Activated CD4-positive, alpha-beta T cell treated with anti-CD3 and anti-CD28 coated beads, Interleukin-2, amount 50 U/mL, for 48 hours (primary cell): ENCODE data around the gene HNRNPR.
A peak's percentile ranks its signal among the peaks of the same experiment; 100 is the strongest.

Experiments used
- DNase-seq, 2 experiments: peaks; one replicate each; pipeline ENCODE4 v3.0.0-alpha.2; 2020

The HNRNPR gene

DNA sequence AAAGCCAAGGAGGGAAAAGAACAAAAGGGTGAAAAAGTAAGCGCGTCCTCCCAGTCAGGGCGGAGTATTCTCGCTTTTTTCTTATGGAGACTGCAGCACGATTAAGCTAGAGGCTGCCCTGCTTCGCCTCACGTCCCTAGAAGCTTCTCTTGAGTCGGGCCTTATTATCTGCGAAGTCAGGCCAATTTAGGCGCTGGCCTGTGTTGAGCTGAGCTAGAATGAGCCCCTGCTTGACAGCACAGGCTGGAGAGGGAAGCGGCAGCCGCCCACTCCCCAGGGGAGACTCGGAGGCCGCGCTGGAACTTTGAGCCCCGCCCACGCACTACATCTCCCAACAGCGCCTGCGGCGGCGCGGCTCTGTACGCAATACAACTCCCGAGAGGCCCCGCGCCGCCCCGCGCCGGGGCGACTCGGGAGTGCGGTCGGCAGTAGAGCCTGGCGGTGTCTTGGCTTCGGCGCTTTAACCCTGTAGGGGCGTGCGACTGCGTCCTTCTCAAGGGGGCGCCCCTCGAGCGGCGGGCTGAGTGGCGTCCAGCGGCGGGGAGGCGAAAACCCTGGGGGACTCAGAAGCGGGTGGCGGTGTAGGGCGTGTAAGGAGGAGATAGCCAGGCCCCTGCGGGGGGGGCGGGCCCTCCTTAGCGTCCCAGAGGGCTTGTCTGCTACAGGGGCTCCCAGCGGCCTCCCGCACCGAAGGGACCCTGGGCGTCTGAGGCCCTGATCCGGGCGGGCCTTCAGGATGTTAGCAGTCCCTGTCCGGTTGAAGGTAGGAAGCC lies 24.7 kb upstream of the HNRNPR start:
- peak; percentile 85 to 91 for DNase-seq

DNA sequence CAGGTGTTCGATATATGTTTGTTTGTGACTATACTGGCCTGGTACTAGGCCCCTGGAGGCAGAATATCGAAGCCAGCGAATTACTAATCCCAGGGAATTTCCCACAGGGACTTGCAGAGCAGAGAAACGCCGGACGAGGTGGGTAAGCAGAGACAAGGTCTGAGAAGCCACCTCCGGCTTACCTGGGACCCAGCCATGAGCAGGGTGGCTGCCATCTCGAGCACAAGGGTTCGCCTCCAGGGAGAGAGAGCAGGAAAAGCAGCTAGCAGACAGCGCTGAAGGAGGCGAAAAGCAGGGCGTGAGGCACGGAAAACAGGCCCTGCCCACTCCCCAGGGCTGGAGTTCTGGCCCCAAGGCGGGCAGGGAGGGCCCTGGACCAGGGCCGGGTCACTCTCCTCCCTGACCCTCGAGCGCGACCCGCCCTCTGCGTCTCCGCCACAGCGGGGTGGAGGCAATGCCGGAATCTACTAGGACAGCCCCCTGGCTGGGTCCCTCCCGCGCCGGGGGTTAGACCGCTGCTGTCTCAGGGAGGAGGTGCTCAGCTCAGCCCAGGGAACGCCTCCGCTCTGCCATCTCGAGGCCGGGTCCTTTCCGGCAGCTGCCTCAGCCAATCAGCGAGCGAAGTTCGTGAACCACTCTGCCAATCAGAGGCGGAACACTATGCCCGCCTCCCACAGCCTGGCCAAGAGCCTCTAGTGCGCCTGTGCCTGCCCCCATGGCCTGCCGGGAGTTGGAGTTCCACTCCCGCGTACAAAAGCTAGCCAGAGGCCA lies 23.9 kb upstream of the HNRNPR start:
- peak; percentile 97 to 98 for DNase-seq

DNA sequence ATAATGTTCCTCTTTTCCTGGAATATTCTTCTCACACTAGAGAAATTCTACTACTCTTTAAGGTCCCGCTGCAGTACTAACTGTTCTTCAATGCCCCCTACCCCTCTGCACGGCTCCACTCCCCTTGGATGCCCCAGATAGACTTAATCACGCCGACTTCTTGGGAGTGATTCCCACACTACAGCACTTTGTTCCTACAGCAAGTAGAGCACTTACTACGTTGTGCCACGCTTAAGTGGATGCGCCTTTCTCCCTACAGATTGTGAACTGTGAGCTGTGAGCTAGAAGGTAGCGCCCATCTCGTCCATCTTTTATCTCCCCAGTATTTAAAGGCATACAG lies 23.3 kb upstream of the HNRNPR start:
- no peak for DNase-seq

DNA sequence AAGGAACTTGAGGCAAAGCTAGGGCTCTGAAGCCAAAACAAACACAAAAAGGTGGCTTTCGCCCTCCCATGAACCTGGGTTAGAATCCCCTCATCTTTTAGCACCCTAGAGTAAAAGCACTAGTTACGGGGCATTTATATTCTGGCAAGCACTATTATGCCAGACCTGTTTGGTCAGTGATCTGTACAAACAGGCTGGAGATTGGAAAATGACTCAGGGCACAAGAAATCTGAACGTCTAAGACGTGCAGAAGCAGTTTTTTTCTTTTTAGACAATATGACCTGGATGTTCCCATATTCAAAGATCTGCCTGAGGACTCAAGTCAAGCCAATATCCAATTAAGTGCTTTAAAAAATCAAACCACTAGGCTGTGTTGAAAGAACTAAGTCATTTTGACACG lies 22.5 kb upstream of the HNRNPR start:
- DNase-seq, result no peak

DNA sequence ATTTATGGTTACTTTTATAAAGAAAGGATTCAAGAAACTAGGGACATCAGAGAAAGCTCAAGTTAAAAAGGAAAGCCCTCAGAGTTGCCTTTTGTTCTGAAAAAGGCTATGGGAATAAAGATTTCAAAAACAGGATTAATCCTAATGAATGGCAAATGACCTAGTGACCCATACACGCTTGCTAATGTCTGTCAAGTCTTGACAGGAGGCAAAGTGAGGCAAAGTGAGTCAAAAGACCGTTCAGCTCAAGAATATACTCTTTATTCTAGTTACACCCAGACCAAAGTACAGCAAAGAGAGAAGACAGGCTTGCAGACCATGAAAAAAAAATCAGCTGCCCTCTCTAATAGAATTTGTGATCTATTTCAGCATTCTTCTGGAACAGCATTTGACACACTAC lies 22.1 kb upstream of the HNRNPR start:
- DNase-seq, result no peak

DNA sequence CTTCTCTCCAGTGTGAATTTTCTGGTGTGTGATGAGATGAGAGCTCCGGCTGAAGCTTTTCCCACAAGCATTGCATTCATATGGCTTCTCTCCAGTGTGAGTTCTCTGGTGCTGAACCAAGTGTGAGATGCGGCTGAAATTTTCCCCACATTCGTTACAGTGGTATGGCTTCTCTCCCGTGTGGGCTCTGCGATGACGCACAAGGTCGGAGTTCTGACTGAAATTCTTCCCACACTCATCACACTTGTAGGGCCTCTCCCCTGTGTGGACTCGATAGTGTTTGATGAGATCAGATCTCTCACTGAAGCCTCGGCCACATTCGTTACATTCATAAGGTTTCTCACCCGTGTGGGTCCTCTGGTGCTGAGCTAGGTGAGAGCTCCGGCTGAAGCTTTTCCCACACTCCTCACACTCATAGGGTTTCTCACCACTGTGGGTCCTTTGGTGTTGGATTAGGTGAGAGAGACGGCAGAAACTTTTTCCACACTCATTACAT lies 18.2 kb upstream of the HNRNPR start:
- peak in 1 of 2 experiments; percentile 11 for DNase-seq

DNA sequence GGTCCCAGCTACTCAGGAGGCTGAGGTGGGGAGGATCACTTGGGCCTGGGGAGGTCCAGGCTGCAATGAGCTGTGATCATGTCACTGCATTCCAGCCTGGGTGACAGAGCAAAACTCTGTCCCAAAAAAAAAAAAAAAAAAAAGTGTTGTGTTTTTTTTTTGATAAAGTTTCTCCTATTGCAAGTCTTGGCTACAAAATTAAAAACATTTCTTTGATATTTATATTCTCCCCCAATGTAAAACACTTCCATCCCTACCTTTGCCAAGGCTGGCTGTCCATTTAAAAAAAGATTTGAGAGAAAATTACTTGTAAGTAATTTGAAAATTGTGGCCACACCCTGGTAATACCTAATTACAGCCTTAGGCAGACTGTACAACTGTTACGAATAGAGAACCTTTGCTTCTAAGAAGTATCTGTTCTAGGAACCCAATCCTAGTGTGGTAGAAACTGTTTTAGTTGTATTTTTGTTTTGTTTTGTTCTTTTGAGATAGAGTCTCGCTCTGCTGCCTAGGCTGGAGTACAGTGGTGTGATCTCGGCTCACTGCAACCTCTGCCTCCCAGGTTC lies 14.3 kb upstream of the HNRNPR start:
- DNase-seq, result no peak

DNA sequence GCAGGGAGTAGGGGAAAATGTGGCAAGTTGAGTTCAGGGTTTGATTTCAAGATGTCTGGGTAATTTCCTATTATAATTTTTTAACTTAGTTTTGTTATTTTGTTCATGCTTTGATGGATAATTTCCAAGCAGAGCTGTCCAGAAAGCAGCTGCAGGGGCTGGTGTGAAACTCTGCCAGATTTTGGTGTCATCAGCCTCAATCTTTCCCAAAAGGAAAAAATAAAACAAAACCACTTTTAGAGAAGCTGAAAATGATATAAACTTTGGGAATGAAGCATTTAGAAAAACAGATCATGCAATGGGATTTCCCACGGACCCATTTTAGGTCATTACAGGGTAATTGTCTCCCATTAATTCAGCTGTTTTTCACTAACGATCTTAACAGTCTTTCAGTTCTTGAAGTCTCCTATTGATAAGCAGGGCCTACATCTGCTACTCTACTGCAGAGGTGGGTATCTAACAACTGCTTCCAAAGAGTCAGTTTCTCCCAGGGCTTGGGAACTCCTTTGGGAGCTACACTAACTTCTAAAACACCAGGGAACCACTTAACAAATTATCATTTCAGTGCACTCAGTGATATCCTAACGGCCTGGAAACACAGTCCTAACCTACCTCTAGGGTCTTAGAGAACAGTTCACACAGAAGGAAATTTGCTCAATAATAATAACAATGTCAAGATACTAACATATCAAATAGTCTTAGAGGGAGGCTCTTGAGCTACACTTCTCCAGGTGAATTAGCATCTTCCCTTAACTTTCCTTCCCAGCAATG lies 13.2 kb upstream of the HNRNPR start:
- DNase-seq, result no peak

DNA sequence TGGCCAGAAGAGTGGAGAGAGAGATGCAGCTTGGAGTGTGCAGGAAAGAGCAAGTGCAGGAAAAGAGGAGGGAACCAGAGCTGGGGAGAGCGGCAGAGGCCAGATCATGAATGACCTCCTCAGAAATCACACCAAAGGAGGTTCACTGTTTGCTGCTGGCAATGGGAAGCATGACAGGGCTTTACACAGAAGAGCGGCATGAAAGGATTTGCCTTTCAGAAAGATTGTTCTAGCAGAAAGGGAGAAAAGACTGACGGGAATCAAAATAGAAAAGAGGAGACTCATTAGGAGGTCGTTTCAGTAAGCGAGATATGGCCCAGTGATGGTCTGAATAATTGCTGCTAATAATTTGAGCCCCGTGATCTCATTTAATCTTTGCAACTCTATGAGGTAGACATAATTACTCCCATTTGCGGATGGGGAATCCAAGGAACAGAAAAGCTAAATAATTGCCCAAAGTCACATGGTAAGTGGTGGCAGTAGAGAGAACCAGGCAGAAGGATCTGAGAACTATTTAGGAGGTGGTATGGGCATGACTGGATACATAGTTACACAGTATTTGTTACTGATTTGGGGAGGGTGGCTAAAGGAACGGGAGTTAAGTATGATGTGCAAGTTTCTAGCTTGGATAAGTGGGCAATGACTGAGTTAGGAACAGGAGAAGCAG lies 12.5 kb upstream of the HNRNPR start:
- DNase-seq, result no peak

DNA sequence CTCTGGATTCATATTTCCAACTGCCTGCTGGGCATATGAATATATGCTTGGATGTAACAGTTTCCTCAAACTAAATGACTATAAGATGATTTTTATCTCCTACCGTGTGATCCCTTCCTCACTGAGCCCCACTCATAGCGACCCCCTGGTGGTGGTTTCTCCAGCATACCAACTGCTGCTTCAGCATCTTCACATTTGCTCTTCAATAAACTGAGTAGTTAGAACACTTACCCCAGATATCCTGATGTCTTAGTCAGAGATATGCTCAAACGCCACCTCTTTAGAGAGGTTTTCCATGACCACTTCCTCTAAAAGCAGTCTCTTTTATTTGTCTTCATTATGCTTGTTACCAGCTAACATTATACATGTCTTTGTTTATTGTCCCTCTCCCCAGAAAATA lies 10.2 kb upstream of the HNRNPR start:
- no peak for DNase-seq

DNA sequence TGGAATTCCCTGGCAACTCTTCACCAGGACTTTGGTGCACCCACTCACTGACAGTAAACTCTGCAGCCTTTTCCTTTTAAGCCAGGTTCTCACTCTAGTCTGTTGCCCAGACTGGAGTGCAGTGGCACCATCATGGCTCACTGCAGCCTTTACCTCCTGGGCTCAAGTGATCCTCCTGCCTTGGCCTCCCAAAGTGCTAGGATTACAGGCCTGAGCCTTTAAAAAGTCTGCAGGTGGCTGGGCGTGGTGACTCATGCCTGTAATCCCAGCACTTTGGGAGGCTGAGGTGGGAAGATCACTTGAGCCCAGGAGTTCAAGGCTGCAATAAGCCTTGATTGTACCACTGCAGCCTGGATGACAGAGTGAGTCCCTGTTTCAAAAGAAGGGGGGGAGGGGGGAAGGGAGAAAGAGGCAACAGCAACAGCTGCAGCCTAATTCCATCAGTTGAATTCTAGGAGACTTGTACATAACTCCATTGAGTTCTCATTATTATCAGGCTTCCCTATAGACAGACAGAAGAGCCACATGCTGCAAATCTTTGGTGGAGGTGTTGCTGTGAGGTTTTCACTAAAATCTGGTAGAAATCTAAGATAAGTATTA lies 8.1 kb upstream of the HNRNPR start:
- DNase-seq, result no peak

DNA sequence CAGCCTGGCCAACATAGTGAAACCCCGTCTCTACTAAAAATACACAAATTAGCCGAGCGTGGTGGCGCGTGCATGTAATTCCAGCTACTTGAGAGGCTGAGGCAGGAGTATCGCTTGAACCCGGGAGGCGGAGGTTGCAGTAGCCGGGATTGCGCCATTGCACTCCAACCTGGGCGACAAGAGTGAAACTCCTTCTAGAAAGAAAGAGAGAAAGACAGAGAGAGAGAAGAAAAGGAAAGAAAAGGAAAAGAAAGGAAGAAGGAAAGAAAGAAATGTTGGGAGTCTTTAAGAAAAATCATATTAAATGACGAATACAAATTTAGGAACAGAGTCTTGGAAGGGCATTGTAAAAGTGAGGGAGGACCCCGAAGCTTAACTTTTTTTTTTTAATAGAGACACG lies 1.8 kb upstream of the HNRNPR start:
- DNase-seq, result no peak

DNA sequence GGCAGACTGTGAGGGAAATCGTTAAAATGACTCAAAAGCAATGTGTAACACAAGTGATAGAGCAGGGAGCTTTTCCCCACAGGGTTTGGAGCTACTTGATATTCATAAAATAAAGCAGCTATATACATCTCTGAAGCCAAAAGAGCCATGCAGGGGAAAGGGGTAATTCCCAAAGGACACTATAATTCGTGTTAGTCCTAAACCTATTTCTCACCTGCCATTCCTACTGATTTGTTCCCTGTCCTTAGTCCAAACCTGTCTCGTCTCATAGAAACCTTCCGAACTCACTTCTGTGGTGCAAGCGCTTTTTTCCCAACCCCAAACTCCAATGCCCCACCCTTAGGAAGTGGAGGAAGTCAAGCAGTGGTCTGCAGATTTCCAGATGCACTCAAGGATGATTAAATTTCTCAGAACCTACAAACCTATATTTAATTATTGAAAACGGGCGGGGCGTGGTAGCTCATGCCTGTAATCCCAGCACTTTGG lies 946 bp upstream of the HNRNPR start:
- DNase-seq, result no peak

DNA sequence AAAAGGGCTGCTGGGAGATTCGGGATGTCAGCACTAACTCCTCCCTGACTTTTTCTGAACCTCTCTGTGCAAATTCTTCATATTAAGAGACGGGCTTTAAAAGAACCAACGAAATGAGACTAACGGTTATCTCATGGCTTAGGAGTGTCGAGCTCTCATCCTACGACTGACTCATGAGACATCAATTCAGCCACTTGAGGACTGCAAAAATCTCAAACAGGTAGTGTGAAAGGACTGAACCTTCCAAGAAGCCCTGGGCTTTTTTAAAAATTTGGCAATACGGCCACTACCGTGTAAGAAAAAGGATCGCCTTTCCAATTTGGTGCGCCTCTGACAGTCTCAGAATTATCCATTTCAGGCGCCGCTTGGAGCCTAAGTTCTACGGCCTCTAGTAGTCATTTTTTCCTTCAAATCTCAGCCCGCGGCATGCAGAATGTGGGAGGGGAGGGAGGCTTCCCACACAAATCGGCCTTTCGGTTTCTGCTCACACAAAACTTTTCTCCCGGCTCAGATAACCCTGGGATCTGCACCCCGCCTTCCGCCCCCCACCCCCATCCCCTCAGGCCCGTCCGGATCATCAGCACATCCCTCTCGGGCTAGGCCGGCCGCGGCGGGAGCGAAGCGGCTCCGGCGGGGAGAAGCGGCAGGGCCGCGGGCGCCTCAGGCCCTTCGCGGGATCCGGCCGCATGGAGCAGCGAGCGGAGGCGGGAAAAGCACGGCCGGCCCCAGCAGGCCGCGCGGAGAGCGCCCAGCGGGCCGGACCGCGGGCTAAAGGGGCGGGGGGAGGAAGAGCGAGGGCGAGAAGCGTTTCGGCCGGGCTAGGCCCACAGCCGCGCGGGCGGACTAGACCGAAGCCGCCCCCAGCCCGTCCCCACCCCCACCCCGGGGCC lies 618 bp downstream of the HNRNPR start:
- DNase-seq, result peak; percentile 65 to 74

DNA sequence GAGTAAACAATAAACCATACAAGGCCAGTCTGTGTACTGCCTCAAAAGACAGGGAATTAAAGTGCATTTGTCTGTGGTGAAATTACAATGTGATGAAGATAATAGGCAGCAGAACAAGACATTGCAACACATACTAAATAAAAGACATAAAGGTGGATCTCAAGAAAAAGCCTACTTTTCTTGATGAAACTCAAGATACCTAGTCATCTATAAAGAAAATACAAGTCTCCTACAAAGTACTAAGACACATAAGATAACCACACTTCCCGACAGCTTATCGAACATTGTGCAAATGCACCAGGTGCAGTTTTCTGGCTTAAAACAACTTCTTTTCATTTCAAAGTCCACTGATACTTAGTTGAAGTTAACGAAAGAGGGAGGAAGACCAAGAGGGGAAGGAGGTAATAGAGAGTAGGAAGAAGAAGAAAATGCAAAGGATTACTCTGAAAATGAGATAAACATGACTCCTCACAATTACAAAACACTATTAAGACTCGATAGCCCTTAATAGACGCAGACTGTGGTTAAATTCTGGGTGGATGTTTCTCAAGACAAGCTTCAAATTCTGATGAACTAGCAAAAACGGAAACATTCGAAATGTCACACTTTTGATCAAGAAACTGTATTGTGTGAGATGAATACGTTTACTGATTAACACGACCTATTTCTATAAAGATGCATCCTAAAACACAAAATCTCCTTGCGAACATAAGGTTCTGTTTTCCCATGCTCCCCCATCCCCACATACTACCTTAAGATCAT lies 2.0 kb downstream of the HNRNPR start:
- no peak for DNase-seq

DNA sequence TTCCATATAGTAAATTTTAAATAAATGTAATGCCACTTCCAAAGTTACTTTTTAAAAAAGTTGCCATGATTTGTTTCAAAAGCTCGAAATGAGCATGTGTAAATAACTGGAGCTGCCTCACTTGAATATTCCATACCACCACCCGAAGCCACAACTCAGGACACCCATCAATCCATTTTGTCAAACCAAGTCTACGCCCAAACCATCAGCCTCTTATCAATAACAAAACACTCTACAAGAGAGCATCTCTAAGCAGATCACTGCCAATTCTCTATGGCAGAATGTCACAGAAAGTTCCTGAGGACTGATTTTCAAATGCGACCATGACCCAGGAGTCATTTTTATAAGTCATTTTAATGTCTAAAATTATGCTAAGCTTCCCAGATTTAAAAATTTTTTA lies 4.5 kb downstream of the HNRNPR start:
- no peak for DNase-seq

DNA sequence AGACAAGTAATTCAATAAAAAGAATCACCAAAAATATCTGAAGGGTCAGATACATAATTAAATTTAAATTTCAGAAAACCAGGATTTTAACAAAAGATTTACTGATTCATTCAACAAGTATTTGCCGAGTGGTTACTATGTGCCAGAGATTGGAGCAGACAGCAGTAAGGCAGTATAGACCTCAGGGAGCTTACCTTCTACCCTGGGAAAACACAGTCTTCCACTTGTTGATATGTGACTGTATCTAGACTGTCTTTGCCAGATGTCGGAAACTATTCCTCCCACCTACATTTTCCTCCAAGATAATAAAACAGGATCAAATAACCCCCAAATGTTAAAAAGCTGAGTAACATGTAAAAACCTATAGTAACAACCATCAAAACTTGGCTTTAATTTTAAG lies 6.2 kb downstream of the HNRNPR start:
- DNase-seq, result no peak

DNA sequence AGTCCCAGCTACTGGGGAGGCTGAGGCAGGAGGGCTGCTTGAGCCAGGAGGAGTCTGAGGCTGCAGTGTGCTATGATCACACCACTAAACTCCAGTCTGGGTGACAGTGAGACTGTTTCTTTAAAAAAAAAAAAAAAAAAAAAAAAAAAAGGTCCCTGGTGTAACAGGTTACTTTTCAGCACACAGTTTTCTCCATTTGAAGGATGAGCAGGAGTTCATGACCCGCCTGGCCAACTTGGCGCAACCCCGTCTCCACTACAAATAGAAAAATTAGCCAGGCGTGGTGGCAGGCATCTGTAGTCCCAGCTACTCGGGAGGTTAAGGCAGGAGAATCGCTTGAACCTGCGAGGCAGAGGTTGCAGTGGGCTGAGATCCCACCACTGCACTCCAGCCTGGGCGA lies 12.4 kb downstream of the HNRNPR start:
- DNase-seq, result no peak

DNA sequence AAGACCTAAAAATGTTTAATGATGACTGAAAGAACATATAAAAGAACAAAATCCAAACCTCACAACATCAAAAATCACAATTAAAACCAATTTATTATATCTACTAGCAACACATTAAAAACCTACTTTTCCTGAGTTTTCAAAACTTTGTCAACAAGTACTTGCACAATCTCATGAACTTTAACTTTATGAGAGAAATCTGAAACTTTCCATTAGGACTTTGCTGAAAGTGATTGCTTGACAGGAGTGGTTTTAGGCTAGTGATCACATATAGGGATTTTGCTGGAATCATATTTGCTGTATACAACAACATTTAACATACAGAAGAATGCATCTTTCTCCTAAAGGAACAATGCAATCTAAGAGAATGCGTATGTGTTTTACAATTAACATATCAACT lies 13.2 kb downstream of the HNRNPR start:
- DNase-seq, result no peak

DNA sequence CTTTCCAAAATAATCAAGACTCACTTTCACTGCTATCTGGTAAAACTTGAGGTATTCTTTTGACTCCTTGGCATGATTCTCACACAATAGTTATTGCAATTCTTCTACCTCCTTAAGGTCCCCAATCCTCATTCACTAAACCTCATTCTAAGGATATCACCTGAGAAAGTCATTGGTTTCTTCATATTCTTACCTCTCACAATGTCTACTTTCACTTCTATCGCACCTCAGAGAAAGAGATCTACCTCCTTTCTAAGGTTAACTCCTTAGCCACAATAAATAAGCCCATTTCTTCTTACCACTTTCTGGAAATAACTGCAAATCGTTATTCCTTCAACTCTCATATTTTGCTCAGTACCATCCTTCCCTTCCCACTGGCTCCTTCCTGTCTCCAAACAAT lies 18.7 kb downstream of the HNRNPR start:
- DNase-seq, result no peak
